ENCODE results near the gene MRPL32. TPM values are rescaled to one million over a fixed set of nuclear protein-coding genes. Genes with fewer than 3 reads are reported as not detected.

Gene MRPL32
- polyA plus RNA-seq, 2 of the 4 experiments (the other 2 are of a cell fraction) = 76.0 to 90.4 TPM

DNA sequence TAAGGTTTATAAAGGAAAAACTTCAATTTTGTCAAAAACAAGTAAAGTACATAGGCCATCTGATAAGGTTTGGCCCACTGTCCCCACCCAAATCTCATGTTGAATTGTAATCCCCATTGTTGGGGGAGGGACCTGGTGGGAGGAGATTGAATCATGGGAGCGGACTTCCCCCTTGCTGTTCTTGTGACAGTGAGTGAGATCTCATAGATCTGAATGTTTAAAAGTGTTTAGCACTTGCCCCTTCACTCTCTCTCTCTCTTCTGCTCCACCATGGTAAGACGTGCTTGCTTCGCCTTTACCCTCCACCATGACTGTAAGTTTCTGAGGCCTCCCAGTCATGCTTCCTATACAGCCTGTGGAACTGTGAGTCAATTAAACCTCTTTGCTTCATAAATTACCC lies 18.2 kb downstream of the MRPL32 start:
- WGBS (ENCODE audit: missing lambda C conversion rate) = 63% methylated on average over 3 of the region's 3 CpGs
- POLR2A ChIA-PET = no interaction called here
- no peak overlapping the region for H3K4me3 ChIP-seq
- FAIRE-seq = no peak
- CTCF ChIA-PET = interaction anchor here (1.0 to 1.5 kb wide), 3 partner anchors 10 to 311 kb away, joined by 3 to 5 read pairs (median 4); no protein-coding TSS in a partner anchor
- no peak for ATAC-seq
- H3K9me3 ChIP-seq = no peaks in the 10 kb centered on the region
- H3K4me1 ChIP-seq = no peaks in the 10 kb centered on the region
- DNase-seq (ENCODE audit: low read depth in 1 of 2, low spot score in 1 of 2) = no peak
- no peak for TF ChIP-seq HOXB5 (CRISPR knock-in tag; IDR thresholded peaks at IDR 0.05)
- TF ChIP-seq RCOR1 (IDR thresholded peaks at IDR 0.05; ENCODE audit: low read depth, low read length) = no peak
- TF ChIP-seq EHMT2 (IDR thresholded peaks at IDR 0.05; ENCODE audit: low read depth) = no peak
- no peak for TF ChIP-seq FOXS1 (CRISPR knock-in tag; IDR thresholded peaks at IDR 0.05)
- no peak for TF ChIP-seq CEBPB (IDR thresholded peaks at IDR 0.05)
- H3K4me2 ChIP-seq = no peak overlapping the region
- no peak overlapping the region for H3K27ac ChIP-seq

DNA sequence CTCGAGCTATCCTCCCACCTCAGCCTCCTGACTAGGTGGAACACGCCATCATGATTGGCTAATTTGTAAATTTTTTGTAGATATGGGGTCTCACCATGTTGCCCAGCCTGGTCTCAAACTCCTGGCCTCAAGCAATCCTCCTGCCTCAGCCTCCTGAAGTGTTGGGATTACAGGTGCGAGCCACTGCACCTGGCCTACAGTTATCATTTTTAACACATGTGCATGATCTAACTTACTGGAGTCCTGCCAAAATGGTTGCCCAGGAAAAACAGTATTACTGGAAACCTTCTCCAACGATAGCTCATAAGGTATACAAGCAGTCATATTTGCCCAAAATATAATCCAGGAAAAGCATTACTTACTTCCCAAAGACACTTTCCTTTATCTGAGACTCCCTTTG lies 20.2 kb downstream of the MRPL32 start:
- ChIA-PET CTCF (interaction anchor here (1.3 kb wide), 2 partner anchors 10 to 11 kb away, joined by 3 to 4 read pairs; no protein-coding TSS in a partner anchor), POLR2A (no interaction called here)
- no peak for FAIRE-seq

More for the DNA sequence above, 20.2 kb downstream of the MRPL32 start:
- DNase-seq (ENCODE audit: low read depth in 1 of 2, low spot score in 1 of 2) (no peak), ATAC-seq (no peak)
- TF ChIP-seq ZFP36 (IDR thresholded peaks at IDR 0.05; ENCODE audit: borderline replicate concordance, partially characterized antibody) = no peak
- no peak for TF ChIP-seq PBX3 (IDR thresholded peaks at IDR 0.05)
- no peak for TF ChIP-seq POLR2AphosphoS2 (conservative IDR thresholded peaks at IDR 0.05; ENCODE audit: low read length)
- no peak for TF ChIP-seq BHLHE40 (IDR thresholded peaks at IDR 0.05; ENCODE audit: low read depth, low read length)
- no peak for TF ChIP-seq RARB (CRISPR knock-in tag; IDR thresholded peaks at IDR 0.05)
- TF ChIP-seq, protein P1, sequence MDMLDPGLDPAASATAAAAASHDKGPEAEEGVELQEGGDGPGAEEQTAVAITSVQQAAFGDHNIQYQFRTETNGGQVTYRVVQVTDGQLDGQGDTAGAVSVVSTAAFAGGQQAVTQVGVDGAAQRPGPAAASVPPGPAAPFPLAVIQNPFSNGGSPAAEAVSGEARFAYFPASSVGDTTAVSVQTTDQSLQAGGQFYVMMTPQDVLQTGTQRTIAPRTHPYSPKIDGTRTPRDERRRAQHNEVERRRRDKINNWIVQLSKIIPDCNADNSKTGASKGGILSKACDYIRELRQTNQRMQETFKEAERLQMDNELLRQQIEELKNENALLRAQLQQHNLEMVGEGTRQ (IDR thresholded peaks at IDR 0.05) = no peak
- TF ChIP-seq, protein P2, sequence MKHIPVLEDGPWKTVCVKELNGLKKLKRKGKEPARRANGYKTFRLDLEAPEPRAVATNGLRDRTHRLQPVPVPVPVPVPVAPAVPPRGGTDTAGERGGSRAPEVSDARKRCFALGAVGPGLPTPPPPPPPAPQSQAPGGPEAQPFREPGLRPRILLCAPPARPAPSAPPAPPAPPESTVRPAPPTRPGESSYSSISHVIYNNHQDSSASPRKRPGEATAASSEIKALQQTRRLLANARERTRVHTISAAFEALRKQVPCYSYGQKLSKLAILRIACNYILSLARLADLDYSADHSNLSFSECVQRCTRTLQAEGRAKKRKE (CRISPR knock-in tag; IDR thresholded peaks at IDR 0.05; ENCODE audit: low read depth) = no peak
- TF ChIP-seq MYC (IDR thresholded peaks at IDR 0.05; ENCODE audit: borderline replicate concordance, low read length) = no peak
- TF ChIP-seq E2F6 (IDR thresholded peaks at IDR 0.05; ENCODE audit: borderline replicate concordance, low read depth) = no peak
- no peak for TF ChIP-seq CHD4 (IDR thresholded peaks at IDR 0.05; ENCODE audit: borderline replicate concordance)
- TF ChIP-seq CBX8 (IDR thresholded peaks at IDR 0.05) = no peak
- no peak for TF ChIP-seq BCL3 (IDR thresholded peaks at IDR 0.05)
- TF ChIP-seq MAFK (IDR thresholded peaks at IDR 0.05; ENCODE audit: partially characterized antibody) = no peak
- TF ChIP-seq ESRRA (IDR thresholded peaks at IDR 0.05; ENCODE audit: borderline replicate concordance, low read length) = no peak
- TF ChIP-seq CTCF (IDR thresholded peaks at IDR 0.05) = no peak
- no peak for TF ChIP-seq ZC3H11A (IDR thresholded peaks at IDR 0.05)
- no peak for TF ChIP-seq RCOR1 (IDR thresholded peaks at IDR 0.05; ENCODE audit: low read depth, low read length)
- no peak for TF ChIP-seq FOXS1 (CRISPR knock-in tag; IDR thresholded peaks at IDR 0.05)
- TF ChIP-seq HOXB13 (CRISPR knock-in tag; IDR thresholded peaks at IDR 0.05; ENCODE audit: low read depth) = no peak
- H3K4me3 ChIP-seq = no peak overlapping the region
- H3K4me2 ChIP-seq = no peak overlapping the region
- 18% methylated on average over 4 of the region's 4 CpGs for WGBS (ENCODE audit: missing lambda C conversion rate)
- H3K4me1 ChIP-seq = no peaks in the 10 kb centered on the region
- H3K9me3 ChIP-seq = no peaks in the 10 kb centered on the region
- H3K27ac ChIP-seq = no peak overlapping the region
